ENCODE measurements around the gene ZFYVE9.
"Not testable (repeated sequence)": the region's sequence is repeated elsewhere in the genome, so short reads cannot be mapped to it uniquely, and the experiment has no call there.

ZFYVE9 gene, protein sequence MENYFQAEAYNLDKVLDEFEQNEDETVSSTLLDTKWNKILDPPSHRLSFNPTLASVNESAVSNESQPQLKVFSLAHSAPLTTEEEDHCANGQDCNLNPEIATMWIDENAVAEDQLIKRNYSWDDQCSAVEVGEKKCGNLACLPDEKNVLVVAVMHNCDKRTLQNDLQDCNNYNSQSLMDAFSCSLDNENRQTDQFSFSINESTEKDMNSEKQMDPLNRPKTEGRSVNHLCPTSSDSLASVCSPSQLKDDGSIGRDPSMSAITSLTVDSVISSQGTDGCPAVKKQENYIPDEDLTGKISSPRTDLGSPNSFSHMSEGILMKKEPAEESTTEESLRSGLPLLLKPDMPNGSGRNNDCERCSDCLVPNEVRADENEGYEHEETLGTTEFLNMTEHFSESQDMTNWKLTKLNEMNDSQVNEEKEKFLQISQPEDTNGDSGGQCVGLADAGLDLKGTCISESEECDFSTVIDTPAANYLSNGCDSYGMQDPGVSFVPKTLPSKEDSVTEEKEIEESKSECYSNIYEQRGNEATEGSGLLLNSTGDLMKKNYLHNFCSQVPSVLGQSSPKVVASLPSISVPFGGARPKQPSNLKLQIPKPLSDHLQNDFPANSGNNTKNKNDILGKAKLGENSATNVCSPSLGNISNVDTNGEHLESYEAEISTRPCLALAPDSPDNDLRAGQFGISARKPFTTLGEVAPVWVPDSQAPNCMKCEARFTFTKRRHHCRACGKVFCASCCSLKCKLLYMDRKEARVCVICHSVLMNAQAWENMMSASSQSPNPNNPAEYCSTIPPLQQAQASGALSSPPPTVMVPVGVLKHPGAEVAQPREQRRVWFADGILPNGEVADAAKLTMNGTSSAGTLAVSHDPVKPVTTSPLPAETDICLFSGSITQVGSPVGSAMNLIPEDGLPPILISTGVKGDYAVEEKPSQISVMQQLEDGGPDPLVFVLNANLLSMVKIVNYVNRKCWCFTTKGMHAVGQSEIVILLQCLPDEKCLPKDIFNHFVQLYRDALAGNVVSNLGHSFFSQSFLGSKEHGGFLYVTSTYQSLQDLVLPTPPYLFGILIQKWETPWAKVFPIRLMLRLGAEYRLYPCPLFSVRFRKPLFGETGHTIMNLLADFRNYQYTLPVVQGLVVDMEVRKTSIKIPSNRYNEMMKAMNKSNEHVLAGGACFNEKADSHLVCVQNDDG (N-terminal part only)

DNA sequence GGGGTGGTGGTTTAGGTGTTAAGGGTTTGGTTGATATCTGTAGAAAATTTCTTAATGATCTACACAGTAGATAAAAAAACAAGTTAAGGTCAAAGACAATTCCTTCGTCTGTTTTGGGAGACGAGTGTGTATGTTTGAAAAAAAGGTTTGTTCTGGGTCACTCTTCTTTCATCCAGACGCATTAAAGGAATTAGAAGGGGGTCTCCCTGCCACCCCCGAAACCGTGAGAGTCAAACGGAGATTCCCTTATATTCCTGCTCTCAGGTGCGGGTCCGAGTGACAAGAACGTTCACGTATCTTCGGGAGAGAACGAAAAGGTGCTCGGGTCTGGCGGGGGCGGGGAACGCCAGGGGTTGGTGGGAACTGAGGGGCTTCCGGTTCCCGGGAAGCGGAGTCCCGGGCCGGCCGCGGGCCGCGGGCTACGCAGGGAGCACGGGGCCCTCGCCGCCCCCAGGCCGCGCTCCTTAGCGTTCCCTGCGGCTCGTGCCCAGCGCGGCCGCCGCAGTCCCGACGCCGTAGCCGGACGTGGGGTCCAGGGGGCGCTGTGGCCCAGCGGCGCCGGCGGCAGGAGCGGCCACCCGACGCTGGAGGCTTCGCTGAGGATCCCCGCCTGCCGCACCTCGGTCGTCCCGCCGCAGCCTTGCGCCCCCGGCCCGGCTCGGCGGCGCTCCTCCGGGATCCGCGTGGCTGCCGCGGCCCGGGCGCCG lies at the start of gene ZFYVE9:
Gene ZFYVE9, plus strand, starts transcription at position 577 of the 707 bp plus-strand sequence. CDS start 91,118 bp downstream, outside the sequence.
- peak within 1 kb of the TSS; percentile 69 for H3K4me3 ChIP-seq (ENCODE audit: low read depth, low read length)
- no peak for DNase-seq (ENCODE audit: low read depth)

DNA sequence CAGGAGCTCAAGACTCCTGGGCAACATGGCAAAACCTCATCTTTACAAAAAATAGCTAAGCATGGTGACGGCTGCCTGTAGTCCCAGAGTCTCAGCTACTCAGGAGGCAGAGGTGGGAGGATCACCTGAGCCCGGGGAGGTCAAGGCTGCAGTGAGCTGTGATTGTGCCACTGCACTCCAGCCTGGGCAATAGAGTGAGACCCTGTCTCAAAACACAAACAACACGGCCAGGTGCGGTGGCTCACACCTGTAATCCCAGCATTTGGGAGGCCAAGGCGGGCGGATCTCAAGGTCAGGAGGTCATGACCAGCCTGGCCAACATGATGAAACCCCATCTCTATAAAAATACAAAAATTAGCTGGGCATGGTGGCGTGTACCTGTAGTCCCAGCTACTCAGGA lies 47.6 kb upstream of the ZFYVE9 start:
- H3K4me3 ChIP-seq (ENCODE audit: low read depth, low read length); DNase-seq (ENCODE audit: low read depth): not testable (repeated sequence)

More for the DNA sequence above, at the start of gene ZFYVE9:
- TF ChIP-seq, protein P1, sequence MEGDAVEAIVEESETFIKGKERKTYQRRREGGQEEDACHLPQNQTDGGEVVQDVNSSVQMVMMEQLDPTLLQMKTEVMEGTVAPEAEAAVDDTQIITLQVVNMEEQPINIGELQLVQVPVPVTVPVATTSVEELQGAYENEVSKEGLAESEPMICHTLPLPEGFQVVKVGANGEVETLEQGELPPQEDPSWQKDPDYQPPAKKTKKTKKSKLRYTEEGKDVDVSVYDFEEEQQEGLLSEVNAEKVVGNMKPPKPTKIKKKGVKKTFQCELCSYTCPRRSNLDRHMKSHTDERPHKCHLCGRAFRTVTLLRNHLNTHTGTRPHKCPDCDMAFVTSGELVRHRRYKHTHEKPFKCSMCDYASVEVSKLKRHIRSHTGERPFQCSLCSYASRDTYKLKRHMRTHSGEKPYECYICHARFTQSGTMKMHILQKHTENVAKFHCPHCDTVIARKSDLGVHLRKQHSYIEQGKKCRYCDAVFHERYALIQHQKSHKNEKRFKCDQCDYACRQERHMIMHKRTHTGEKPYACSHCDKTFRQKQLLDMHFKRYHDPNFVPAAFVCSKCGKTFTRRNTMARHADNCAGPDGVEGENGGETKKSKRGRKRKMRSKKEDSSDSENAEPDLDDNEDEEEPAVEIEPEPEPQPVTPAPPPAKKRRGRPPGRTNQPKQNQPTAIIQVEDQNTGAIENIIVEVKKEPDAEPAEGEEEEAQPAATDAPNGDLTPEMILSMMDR (IDR thresholded peaks at IDR 0.05; ENCODE audit: low read depth, low read length, missing control alignments): peak; percentile 67

DNA sequence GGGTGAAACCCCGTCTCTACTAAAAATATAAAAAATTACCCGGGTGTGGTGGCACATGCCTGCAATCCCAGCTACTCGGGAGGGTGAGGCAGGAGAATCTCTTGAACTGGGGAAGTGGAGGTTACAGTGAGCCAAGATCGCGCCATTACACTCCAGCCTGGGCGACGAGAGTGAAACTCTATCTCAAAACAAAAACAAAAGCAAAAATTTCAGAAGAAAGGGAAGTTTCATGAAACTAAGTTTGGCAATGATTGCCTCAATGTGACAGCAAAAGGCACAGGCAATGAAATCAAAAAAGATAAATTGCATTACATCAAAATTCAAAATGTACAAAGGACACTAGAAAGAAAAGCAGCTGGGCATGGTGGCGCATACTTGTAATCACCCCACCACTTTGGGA lies 45.7 kb upstream of the ZFYVE9 start:
- H3K4me3 ChIP-seq (ENCODE audit: low read depth, low read length): peak overlapping the region; percentile 19; the same call in 1 of the 2 replicates
- TF ChIP-seq, protein P1 (IDR thresholded peaks at IDR 0.05; ENCODE audit: low read depth, low read length, missing control alignments): no peak
- DNase-seq (ENCODE audit: low read depth): no peak

DNA sequence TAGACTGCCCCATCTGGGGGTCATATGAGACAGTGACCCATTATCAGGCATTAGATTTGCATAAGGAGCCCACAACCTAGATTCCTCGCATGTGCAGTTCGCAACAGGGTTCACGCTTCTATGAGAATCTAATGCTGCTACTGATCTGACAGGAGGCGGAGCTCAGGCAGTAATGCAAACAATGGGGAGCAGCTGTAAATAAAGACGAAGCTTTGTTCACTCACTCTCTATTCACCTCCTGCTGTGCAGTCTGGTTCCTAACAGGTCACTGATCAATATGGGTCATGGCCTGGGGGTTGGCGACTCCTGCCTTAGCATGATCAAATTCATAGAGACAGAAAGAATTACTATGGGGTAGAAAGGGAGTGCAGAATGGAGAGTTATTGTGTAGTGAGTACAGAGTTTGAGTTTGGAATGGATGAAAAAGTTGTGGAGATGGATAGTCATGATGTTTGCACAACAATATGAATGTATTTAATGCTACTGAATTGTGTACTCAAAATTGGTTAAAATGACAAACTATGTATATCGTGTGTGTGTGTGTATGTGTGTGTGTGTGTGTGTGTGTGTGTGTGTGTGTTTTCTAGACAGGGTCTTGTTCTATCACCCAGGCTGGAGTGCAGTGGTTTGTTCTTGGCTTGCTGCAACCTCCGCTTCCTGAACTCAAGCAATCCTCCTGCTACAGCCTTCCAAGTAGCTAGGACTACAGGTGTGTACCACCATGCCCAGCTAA lies 43.6 kb upstream of the ZFYVE9 start:
- DNase-seq (ENCODE audit: low read depth): no peak
- H3K4me3 ChIP-seq (ENCODE audit: low read depth, low read length): no peak overlapping the region
- TF ChIP-seq, protein P1 (IDR thresholded peaks at IDR 0.05; ENCODE audit: low read depth, low read length, missing control alignments): no peak

DNA sequence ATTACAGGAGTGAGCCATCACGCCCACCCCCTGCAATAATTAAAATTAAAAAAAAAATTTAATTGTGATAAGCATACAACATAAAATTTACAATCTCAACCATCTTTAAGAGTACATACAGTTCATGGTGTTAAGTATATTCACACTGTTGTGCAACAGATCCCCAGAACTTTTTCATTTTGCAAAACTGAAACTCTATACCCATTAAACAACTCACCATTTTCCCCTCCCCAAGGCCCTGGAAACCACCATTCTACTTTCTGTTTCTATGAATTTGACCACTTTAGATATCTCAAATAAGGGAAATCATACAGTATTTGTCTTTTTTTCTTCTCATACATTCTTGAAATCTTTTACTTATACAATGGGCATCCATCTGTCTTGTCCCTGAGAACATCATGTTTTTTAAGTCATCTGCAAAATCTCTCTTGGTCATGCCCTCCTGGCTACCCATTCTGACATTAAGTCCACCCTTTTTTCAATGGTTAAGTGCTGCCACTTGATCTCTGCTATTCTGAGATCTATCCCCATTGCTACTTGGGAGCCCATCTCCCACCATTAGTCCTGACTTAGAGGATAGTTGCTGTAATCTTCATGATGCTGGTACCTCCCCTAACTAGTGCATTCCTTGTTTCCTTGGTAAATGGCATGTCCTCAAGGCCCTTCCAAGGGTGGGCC lies 39.4 kb upstream of the ZFYVE9 start:
- TF ChIP-seq, protein P1 (IDR thresholded peaks at IDR 0.05; ENCODE audit: low read depth, low read length, missing control alignments): no peak
- no peak overlapping the region for H3K4me3 ChIP-seq (ENCODE audit: low read depth, low read length)
- DNase-seq (ENCODE audit: low read depth): peak; percentile 16

DNA sequence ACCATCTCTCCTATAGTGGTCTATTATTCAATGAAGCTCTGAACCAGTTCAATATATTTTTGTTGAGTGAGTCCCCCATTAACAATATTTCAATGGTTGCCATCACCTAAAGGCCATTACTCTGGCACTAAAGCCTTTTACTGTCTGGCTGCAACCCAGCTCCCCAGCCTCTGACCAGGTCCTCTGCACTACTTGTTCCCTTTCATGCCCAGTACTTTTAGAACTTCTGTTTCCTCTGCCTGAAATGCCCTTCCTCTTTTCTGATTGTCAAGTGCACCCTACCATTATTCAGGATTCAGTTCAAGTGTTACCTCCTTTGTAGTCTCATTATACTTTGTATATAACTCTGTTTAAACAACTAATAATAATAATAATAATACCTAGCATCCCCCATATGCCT lies 30.4 kb upstream of the ZFYVE9 start:
- no peak for DNase-seq (ENCODE audit: low read depth)
- TF ChIP-seq, protein P1 (IDR thresholded peaks at IDR 0.05; ENCODE audit: low read depth, low read length, missing control alignments): no peak
- no peak overlapping the region for H3K4me3 ChIP-seq (ENCODE audit: low read depth, low read length)
